DND-41 (cell line): Measurements from ENCODE around the gene BCAN.

Experiments
- ATAC-seq: fragments of 200-7000 bp; cut with Tn5 transposase; 3 replicates; pipeline ENCODE4 v1.9.1; 2021; ENCODE audit warnings: low read depth; ENCODE audit not compliant: insufficient read depth
- DNase-seq: peaks from one replicate; pipeline ENCODE4 v3.0.0-alpha.2; 2020
- H2AFZ ChIP-seq: 2 replicates; pipeline ENCODE4 v1.6.0; 2012; ENCODE audit warnings: low read depth, low read length
- H3K27ac ChIP-seq: 2 replicates; pipeline ENCODE4 v1.5.1; 2012; ENCODE audit warnings: low read length, inconsistent platforms
- H3K27me3 ChIP-seq: fragments of 200-600 bp; sonication (generic); 2 replicates; pipeline ENCODE4 v1.6.0; 2012; ENCODE audit warnings: low read length, mild to moderate bottlenecking, inconsistent platforms; ENCODE audit not compliant: insufficient read depth, poor library complexity
- H3K36me3 ChIP-seq: 2 replicates; pipeline ENCODE4 v1.5.1; 2012; ENCODE audit warnings: low read length, inconsistent platforms; ENCODE audit not compliant: insufficient read depth
- H3K4me1 ChIP-seq: 2 replicates; pipeline ENCODE4 v1.5.1; 2012; ENCODE audit warnings: mild to moderate bottlenecking, low read length; ENCODE audit not compliant: insufficient read depth
- H3K4me2 ChIP-seq: 2 replicates; pipeline ENCODE4 v1.6.0; 2012; ENCODE audit warnings: mild to moderate bottlenecking, moderate library complexity, low read length, inconsistent platforms; ENCODE audit not compliant: insufficient read depth
- H3K4me3 ChIP-seq, 2 experiments: fragments of 200-600 bp in 1 of 2; shearing (Covaris generic) in 1 of 2; 2 replicates each; pipeline ENCODE4 v1.5.1; 2012 to 2016; ENCODE audit warnings: inconsistent platforms in 2 of 2, low read length in 2 of 2, mild to moderate bottlenecking in 2 of 2, low read depth in 1 of 2, moderate library complexity in 1 of 2
- H3K79me2 ChIP-seq: 2 replicates; pipeline ENCODE4 v1.6.0; 2012; ENCODE audit warnings: low read length, inconsistent platforms; ENCODE audit not compliant: insufficient read depth
- H3K9ac ChIP-seq: 2 replicates; pipeline ENCODE4 v1.6.0; 2012; ENCODE audit warnings: low read depth, mild to moderate bottlenecking, inconsistent platforms, low read length, moderate library complexity
- H3K9me3 ChIP-seq: 2 replicates; pipeline ENCODE4 v1.5.1; 2012; ENCODE audit warnings: low read length, moderate library complexity, mild to moderate bottlenecking, inconsistent platforms; ENCODE audit not compliant: insufficient read depth, severe bottlenecking
- H4K20me1 ChIP-seq: 2 replicates; pipeline ENCODE4 v1.6.0; 2012; ENCODE audit warnings: low read length; ENCODE audit not compliant: insufficient read depth
- EZH2 ChIP-seq: IDR thresholded peaks from 3 replicates; pipeline ENCODE4 v1.6.1; 2012; ENCODE audit warnings: borderline replicate concordance, low read depth, mild to moderate bottlenecking, moderate library complexity, low read length, inconsistent platforms; ENCODE audit not compliant: severe bottlenecking
- TF ChIP-seq, protein P1 (sequence below): IDR thresholded peaks from 2 replicates; pipeline ENCODE4 v1.5.1; 2012; ENCODE audit warnings: borderline replicate concordance, low read length, moderate library complexity, mild to moderate bottlenecking; ENCODE audit not compliant: poor library complexity, severe bottlenecking; ENCODE audit errors: extremely low read depth

BCAN gene

DNA sequence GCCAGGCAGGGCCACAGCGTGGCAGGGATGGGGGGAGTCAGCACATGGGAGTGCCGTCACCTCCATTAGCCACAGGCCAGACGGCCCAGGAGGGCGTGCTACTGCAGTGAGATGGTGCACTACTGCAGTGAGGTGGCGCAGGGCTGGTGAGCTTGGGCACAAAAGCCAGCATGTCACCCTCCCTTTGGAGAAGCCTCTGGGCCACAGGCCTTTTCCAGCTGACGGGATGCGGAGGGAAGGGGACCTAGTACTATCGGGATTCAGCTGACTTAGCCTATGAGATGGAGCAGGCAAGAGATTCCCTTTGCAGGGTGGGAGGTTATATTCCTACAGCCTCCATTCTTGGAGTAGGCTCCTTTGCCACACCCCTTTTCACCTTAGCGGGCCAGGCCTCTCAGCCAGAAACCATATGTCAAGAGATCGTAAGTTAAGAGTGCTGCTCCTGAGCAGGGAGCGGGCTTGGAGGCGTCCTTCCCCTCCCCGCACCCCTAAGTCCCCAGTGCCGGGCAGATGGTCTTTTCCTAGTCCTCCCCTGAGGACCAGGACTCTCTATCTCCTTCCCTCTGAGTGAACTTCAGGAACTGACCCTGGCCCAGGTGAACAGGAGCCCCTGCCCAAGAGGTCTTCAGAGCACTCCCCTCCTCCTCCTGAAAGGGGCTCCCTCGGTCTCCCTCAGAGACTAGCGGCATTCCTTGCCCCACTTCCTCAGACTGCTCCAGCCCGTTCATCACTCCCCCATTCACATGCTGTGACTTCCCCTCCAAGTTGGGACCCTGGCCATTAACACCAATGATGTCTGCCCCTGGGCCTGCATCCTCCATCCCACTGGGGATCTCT, 27.1 kb downstream of the BCAN start:
- no peak overlapping the region for H3K4me3 ChIP-seq
- no peaks in the 10 kb centered on the region for H3K79me2 ChIP-seq
- no peaks in the 10 kb centered on the region for H3K36me3 ChIP-seq
- no peak for TF ChIP-seq EZH2
- TF ChIP-seq, protein P1, sequence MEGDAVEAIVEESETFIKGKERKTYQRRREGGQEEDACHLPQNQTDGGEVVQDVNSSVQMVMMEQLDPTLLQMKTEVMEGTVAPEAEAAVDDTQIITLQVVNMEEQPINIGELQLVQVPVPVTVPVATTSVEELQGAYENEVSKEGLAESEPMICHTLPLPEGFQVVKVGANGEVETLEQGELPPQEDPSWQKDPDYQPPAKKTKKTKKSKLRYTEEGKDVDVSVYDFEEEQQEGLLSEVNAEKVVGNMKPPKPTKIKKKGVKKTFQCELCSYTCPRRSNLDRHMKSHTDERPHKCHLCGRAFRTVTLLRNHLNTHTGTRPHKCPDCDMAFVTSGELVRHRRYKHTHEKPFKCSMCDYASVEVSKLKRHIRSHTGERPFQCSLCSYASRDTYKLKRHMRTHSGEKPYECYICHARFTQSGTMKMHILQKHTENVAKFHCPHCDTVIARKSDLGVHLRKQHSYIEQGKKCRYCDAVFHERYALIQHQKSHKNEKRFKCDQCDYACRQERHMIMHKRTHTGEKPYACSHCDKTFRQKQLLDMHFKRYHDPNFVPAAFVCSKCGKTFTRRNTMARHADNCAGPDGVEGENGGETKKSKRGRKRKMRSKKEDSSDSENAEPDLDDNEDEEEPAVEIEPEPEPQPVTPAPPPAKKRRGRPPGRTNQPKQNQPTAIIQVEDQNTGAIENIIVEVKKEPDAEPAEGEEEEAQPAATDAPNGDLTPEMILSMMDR: no peak
- peaks cover 30% of the 10 kb centered on the region for H3K27me3 ChIP-seq
- H3K4me2 ChIP-seq: no peak overlapping the region
- ATAC-seq (no peak), DNase-seq (no peak)
- H2AFZ ChIP-seq: no peak overlapping the region
- no peak overlapping the region for H3K9ac ChIP-seq
- H4K20me1 ChIP-seq: peaks cover 9% of the 10 kb centered on the region; the same call in 1 of the 2 replicates
- H3K4me1 ChIP-seq: no peaks in the 10 kb centered on the region
- no peaks in the 10 kb centered on the region for H3K9me3 ChIP-seq
- no peak overlapping the region for H3K27ac ChIP-seq

DNA sequence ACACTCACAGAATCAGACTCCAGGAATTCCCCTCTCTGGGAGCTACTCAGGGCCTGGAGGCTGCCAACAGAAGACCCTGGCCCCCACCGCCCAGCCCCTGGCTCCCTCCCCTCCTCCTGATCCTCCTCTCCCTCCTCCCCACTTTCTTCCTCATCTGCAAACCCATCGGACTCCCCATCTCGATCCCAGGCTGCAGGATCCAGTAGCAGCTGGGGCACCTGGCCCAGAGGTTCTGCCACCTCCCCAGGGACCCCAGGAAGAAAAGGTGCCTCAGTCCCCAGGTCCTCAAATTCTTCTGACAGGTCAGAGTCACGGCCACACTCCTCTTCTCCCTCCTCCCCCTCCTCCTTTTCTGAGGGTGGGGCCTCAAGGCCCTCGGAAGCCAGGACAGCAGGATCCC, 27.9 kb downstream of the BCAN start:
- no peak overlapping the region for H3K9ac ChIP-seq
- no peaks in the 10 kb centered on the region for H3K36me3 ChIP-seq
- H4K20me1 ChIP-seq: peaks cover 12% of the 10 kb centered on the region
- no peak overlapping the region for H3K4me2 ChIP-seq
- no peak overlapping the region for H2AFZ ChIP-seq
- DNase-seq (no peak), ATAC-seq (no peak)
- H3K4me3 ChIP-seq: no peak overlapping the region
- H3K27ac ChIP-seq: no peak overlapping the region
- H3K79me2 ChIP-seq: no peaks in the 10 kb centered on the region
- H3K4me1 ChIP-seq: no peaks in the 10 kb centered on the region
- TF ChIP-seq, protein P1: no peak
- TF ChIP-seq EZH2: no peak
- no peaks in the 10 kb centered on the region for H3K9me3 ChIP-seq
- H3K27me3 ChIP-seq: peaks cover 37% of the 10 kb centered on the region

DNA sequence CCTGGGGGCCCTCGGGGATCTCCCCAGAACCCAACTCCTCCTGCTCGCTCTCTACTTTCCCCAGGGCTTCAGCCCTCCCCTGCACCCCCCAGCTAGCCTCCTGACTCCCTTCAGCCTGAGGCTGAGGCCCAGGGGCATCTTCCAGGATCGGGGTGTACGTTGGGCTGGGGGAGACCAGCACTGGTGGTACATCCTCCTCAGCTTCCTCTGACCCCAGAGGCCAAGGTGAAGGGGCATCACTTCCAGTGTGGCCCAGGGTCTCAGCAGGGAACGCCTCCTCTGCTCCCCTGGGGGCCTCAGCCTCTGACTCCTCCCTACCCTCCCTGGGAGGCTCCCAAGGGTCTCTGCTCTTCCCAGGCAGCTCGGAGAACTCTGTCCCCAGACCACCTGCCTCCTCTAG, 28.4 kb downstream of the BCAN start:
- Histone ChIP-seq H3K9me3 (no peaks in the 10 kb centered on the region), H3K9ac (no peak overlapping the region), H3K4me2 (no peak overlapping the region), H3K27ac (no peak overlapping the region), H3K27me3 (peaks cover 38% of the 10 kb centered on the region), H3K36me3 (no peaks in the 10 kb centered on the region), H3K79me2 (no peaks in the 10 kb centered on the region), H2AFZ (no peak overlapping the region), H3K4me1 (no peaks in the 10 kb centered on the region), H3K4me3 (no peak overlapping the region), H4K20me1 (peaks cover 12% of the 10 kb centered on the region)
- no peak for ATAC-seq
- no peak for TF ChIP-seq EZH2
- TF ChIP-seq, protein P1: no peak
- DNase-seq: no peak
